IMR-90 (cell line): ENCODE results near the gene ARAP3. TPM values are rescaled to one million over a fixed set of nuclear protein-coding genes. Genes with fewer than 3 reads are reported as not detected.

Experiments used
- ATAC-seq: fragments of 200-7000 bp; cut with Tn5 transposase; 2 replicates; pipeline ENCODE4 v1.9.1; 2020; ENCODE audit warnings: low read depth, mild to moderate bottlenecking, moderate library complexity
- BruUV-seq: library from RNA; stranded (reverse); fragments of 400-500 nt; replicated peaks from 2 replicates; lab custom pipeline; 2021; lab: Mats Ljungman, UMichigan
- CTCF ChIA-PET: fragments of 300-600 bp; formaldehyde crosslinking; extraction: SDS; loops from one replicate; lab custom pipeline; 2021; ENCODE audit warnings: antibody characterized with exemption; lab: Yijun Ruan, JAX
- POLR2A ChIA-PET: fragments of 300-600 bp; sonication (Branson Sonifier 250); formaldehyde crosslinking; loops from one replicate; lab custom pipeline; 2022; ENCODE audit warnings: antibody characterized with exemption; ENCODE audit not compliant: unreplicated experiment; lab: Charles Lee
- DNase-seq: peaks from one replicate; pipeline ENCODE4 v3.0.0; 2013
- H2AFZ ChIP-seq: replicated peaks from 2 replicates; pipeline ENCODE3; 2013; ENCODE audit warnings: low read length, mild to moderate bottlenecking; ENCODE audit not compliant: poor library complexity
- H2AK5ac ChIP-seq: 2 replicates; pipeline ENCODE4 v1.6.1; 2013; ENCODE audit warnings: low read depth, low read length, inconsistent platforms
- H2AK9ac ChIP-seq: replicated peaks from 2 replicates; pipeline ENCODE3; 2013; ENCODE audit warnings: mild to moderate bottlenecking, low read depth, low read length, moderate library complexity; ENCODE audit not compliant: poor library complexity
- H2BK120ac ChIP-seq: 2 replicates; pipeline ENCODE4 v1.6.1; 2013; ENCODE audit warnings: low read depth, low read length, inconsistent platforms
- H2BK15ac ChIP-seq: 3 replicates; pipeline ENCODE4 v1.6.1; 2013; ENCODE audit warnings: low read depth, low read length, inconsistent platforms
- H2BK20ac ChIP-seq: 2 replicates; pipeline ENCODE4 v1.6.1; 2013; ENCODE audit warnings: low read depth, mild to moderate bottlenecking, inconsistent platforms, low read length, moderate library complexity
- H2BK5ac ChIP-seq: 2 replicates; pipeline ENCODE4 v1.6.1; 2013; ENCODE audit warnings: mild to moderate bottlenecking, low read depth, low read length, inconsistent platforms; ENCODE audit not compliant: poor library complexity, severe bottlenecking
- H3K14ac ChIP-seq: replicated peaks from 2 replicates; pipeline ENCODE4 v1.6.1; 2013; ENCODE audit warnings: low read depth, low read length, inconsistent platforms
- H3K18ac ChIP-seq: 2 replicates; pipeline ENCODE4 v1.6.1; 2013; ENCODE audit warnings: low read depth, low read length, control low read depth
- H3K23ac ChIP-seq: 2 replicates; pipeline ENCODE4 v1.6.1; 2013; ENCODE audit warnings: low read depth, low read length, inconsistent platforms
- H3K27ac ChIP-seq: 2 replicates; pipeline ENCODE4 v1.5.1; 2013; ENCODE audit warnings: mild to moderate bottlenecking, control low read depth, low read length; ENCODE audit not compliant: insufficient read depth
- H3K27me3 ChIP-seq: 2 replicates; pipeline ENCODE4 v1.6.1; 2013; ENCODE audit warnings: low read length; ENCODE audit not compliant: control insufficient read depth, insufficient read depth
- H3K36me3 ChIP-seq: 2 replicates; pipeline ENCODE4 v1.6.1; 2013; ENCODE audit warnings: low read length, mixed read lengths; ENCODE audit not compliant: control insufficient read depth, insufficient read depth
- H3K4ac ChIP-seq: 2 replicates; pipeline ENCODE4 v1.6.1; 2013; ENCODE audit warnings: low read depth, low read length, inconsistent platforms
- H3K4me1 ChIP-seq: 2 replicates; pipeline ENCODE4 v1.6.1; 2013; ENCODE audit warnings: low read length, mixed read lengths; ENCODE audit not compliant: control insufficient read depth, insufficient read depth
- H3K4me2 ChIP-seq: 2 replicates; pipeline ENCODE4 v1.6.1; 2013; ENCODE audit warnings: low read depth, mild to moderate bottlenecking, control low read depth, low read length, moderate library complexity
- H3K4me3 ChIP-seq: 2 replicates; pipeline ENCODE4 v1.5.1; 2013; ENCODE audit warnings: low read depth, mild to moderate bottlenecking, control low read depth, low read length, moderate library complexity; ENCODE audit not compliant: insufficient read depth
- H3K56ac ChIP-seq: 2 replicates; pipeline ENCODE4 v1.6.1; 2013; ENCODE audit warnings: low read length, inconsistent platforms; ENCODE audit not compliant: insufficient read depth; ENCODE audit errors: extremely low read depth
- H3K79me1 ChIP-seq, 2 experiments: 2 replicates each; pipeline ENCODE4 v1.6.1; 2013; ENCODE audit warnings: low read length in 2 of 2, inconsistent platforms in 1 of 2, low read depth in 1 of 2
- H3K9ac ChIP-seq: 2 replicates; pipeline ENCODE4 v1.6.1; 2013; ENCODE audit warnings: low read depth, low read length, control low read depth
- H3K9me1 ChIP-seq: 2 replicates; pipeline ENCODE4 v1.6.1; 2013; ENCODE audit warnings: low read length, inconsistent platforms; ENCODE audit not compliant: insufficient read depth
- H3K9me3 ChIP-seq: 2 replicates; pipeline ENCODE4 v1.6.1; 2013; ENCODE audit warnings: low read length; ENCODE audit not compliant: control insufficient read depth, insufficient read depth
- H4K20me1 ChIP-seq: 2 replicates; pipeline ENCODE4 v1.6.1; 2013; ENCODE audit warnings: low read length, inconsistent platforms; ENCODE audit not compliant: insufficient read depth
- H4K5ac ChIP-seq: 2 replicates; pipeline ENCODE4 v1.6.1; 2013; ENCODE audit warnings: mild to moderate bottlenecking, low read depth, low read length, control low read depth
- H4K8ac ChIP-seq, 2 experiments: 2 replicates each; pipeline ENCODE4 v1.6.1; 2013; ENCODE audit warnings: low read depth in 2 of 2, low read length in 2 of 2, control low read depth in 1 of 2, inconsistent platforms in 1 of 2
- H4K91ac ChIP-seq: 2 replicates; pipeline ENCODE4 v1.6.1; 2013; ENCODE audit warnings: low read depth, low read length, inconsistent platforms; ENCODE audit not compliant: insufficient read depth
- CEBPB ChIP-seq: IDR thresholded peaks from 2 replicates; pipeline ENCODE4 v1.6.1; 2012; ENCODE audit warnings: low read depth, low read length, improper control_type of control experiment
- CHD1 ChIP-seq: IDR thresholded peaks from 2 replicates; pipeline ENCODE4 v1.6.1; 2012; ENCODE audit warnings: low read depth, low read length, improper control_type of control experiment
- FOS ChIP-seq: fragments of 150-350 bp; IDR thresholded peaks from 2 replicates; pipeline ENCODE4 v1.6.1; 2016; ENCODE audit warnings: low read depth, low read length
- MAFK ChIP-seq: IDR thresholded peaks from 2 replicates; pipeline ENCODE4 v1.6.1; 2012; ENCODE audit warnings: low read depth, low read length, improper control_type of control experiment
- NFE2L2 ChIP-seq: fragments of 150-350 bp; IDR thresholded peaks from 2 replicates; pipeline ENCODE4 v1.6.1; 2016; ENCODE audit warnings: low read depth, mild to moderate bottlenecking, low read length
- POLR2A ChIP-seq: IDR thresholded peaks from 2 replicates; pipeline ENCODE4 v1.6.1; 2012; ENCODE audit warnings: mild to moderate bottlenecking, low read depth, low read length
- RCOR1 ChIP-seq: IDR thresholded peaks from 2 replicates; pipeline ENCODE4 v1.6.1; 2012; ENCODE audit warnings: mild to moderate bottlenecking, low read length, improper control_type of control experiment; ENCODE audit not compliant: insufficient replicate concordance
- RFX5 ChIP-seq: IDR thresholded peaks from 2 replicates; pipeline ENCODE4 v1.8.0; 2012; ENCODE audit warnings: low read depth, mild to moderate bottlenecking, low read length, moderate library complexity
- SMC3 ChIP-seq: fragments of 150-350 bp; IDR thresholded peaks from 2 replicates; pipeline ENCODE4 v1.6.1; 2016; ENCODE audit warnings: low read depth, mild to moderate bottlenecking, antibody characterized with exemption, low read length, moderate library complexity
- WGBS, 2 experiments: methylation state at CpG; one replicate each; pipeline versions ENCODE4 v1.1.5 to v1.1.7; 2013; ENCODE audit warnings: missing lambda C conversion rate in 2 of 2; ENCODE audit not compliant: insufficient read length in 1 of 2; ENCODE audit errors: extremely low coverage in 2 of 2; 5-methylcytosine and 5-hydroxymethylcytosine counted together
- dilution Hi-C: fragments of 300-500 bp; cut with HindIII; formaldehyde crosslinking; loops from one replicate; pipeline ENCODE4 v1.14.3; 2018; ENCODE audit warnings: low sequenced_read_pairs; ENCODE audit not compliant: unreplicated experiment
- in situ Hi-C: fragments of 300-500 bp; cut with MboI; formaldehyde crosslinking; loops from 3 replicates; pipeline ENCODE4 v1.14.3; 2019; ENCODE audit warnings: low sequenced_read_pairs, inconsistent platforms, mixed read lengths
- intact Hi-C: fragments of 100-400 bp; cut with micrococcal nuclease; formaldehyde crosslinking; loops from 2 replicates; pipeline ENCODE4 v1.10.0; 2022
- polyA plus RNA-seq, 3 experiments: library from polyadenylated mRNA; depleted of rRNA; stranded (reverse); fragments of >200 nt; gene quantifications; 2 replicates each; pipeline ENCODE4 v1.2.3, GENCODE V29; 2012; ENCODE audit warnings: low replicate concordance in 1 of 3
- total RNA-seq: library from RNA; depleted of rRNA; stranded (reverse); fragments of >200 nt; gene quantifications from 2 replicates; pipeline ENCODE4 v1.2.3, GENCODE V29; 2012
- TF ChIP-seq, protein P1 (sequence below): fragments of 150-350 bp; IDR thresholded peaks from 2 replicates; pipeline ENCODE4 v1.6.1; 2016; ENCODE audit warnings: low read depth, mild to moderate bottlenecking, low read length, moderate library complexity, borderline replicate concordance

The ARAP3 gene
- total and polyA plus RNA-seq, 2 of the 4 experiments (the other 2 are of a cell fraction): 2.2 to 6.9 TPM

DNA sequence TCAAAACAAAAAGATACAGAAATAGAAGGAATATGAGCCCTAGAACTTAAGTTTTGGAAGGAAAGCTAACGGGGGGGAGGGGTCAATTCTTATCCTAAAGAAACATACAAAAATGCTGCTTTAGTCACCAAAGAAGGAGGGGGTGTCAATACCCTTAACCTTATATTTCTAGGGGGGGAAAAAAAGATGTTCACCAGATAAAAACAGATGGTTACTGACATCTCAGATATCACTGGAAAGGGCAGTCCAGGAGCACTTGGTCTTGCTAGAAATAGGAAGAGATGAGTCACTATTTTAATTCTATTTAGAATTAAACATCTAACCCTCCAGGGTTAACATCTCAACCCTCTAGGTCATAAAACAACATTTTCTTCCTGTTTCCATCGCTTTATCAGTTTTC is 64.9 kb downstream of the ARAP3 start:
- no peaks in the 10 kb centered on the region for H3K27me3 ChIP-seq
- H2BK15ac ChIP-seq: no peak overlapping the region
- no peak overlapping the region for H3K4me3 ChIP-seq
- no peak overlapping the region for H2AK9ac ChIP-seq
- 0 out of 2 replicates have a peak overlapping the region, but pooled peaks have one; percentile 67 for H3K23ac ChIP-seq
- no peak overlapping the region for H2BK120ac ChIP-seq
- H4K91ac ChIP-seq: no peak overlapping the region
- in situ Hi-C loops (no loop called here), dilution Hi-C loops (no loop called here), intact Hi-C loops (no loop called here)
- H3K56ac ChIP-seq: no peak overlapping the region
- H3K18ac ChIP-seq: no peak overlapping the region
- H2BK20ac ChIP-seq: no peak overlapping the region
- H3K36me3 ChIP-seq: peaks cover 12% of the 10 kb centered on the region
- H3K9me1 ChIP-seq: peaks cover 2% of the 10 kb centered on the region; the same call in 1 of the 2 replicates
- CTCF ChIA-PET: interaction anchor here (1.0 to 6.7 kb wide), 3 partner anchors 9 to 75 kb away, joined by 3 to 94 read pairs (median 5); no protein-coding TSS in a partner anchor
- H3K9me3 ChIP-seq: no peaks in the 10 kb centered on the region
- peaks cover 3% of the 10 kb centered on the region; the same call in 1 of the 2 replicates for H4K20me1 ChIP-seq
- no peak overlapping the region for H3K9ac ChIP-seq
- H3K4ac ChIP-seq: no peak overlapping the region
- TF ChIP-seq RFX5: no peak
- no peak for TF ChIP-seq POLR2A
- TF ChIP-seq NFE2L2: no peak
- no peak for TF ChIP-seq CHD1
- no peak for TF ChIP-seq RCOR1
- no peak for TF ChIP-seq FOS
- TF ChIP-seq CEBPB: no peak
- TF ChIP-seq, protein P1, sequence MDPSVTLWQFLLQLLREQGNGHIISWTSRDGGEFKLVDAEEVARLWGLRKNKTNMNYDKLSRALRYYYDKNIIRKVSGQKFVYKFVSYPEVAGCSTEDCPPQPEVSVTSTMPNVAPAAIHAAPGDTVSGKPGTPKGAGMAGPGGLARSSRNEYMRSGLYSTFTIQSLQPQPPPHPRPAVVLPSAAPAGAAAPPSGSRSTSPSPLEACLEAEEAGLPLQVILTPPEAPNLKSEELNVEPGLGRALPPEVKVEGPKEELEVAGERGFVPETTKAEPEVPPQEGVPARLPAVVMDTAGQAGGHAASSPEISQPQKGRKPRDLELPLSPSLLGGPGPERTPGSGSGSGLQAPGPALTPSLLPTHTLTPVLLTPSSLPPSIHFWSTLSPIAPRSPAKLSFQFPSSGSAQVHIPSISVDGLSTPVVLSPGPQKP: no peak
- no peak for TF ChIP-seq MAFK
- TF ChIP-seq SMC3: no peak
- peak overlapping the region; percentile 99; the same call in 1 of the 2 replicates for H3K4me2 ChIP-seq
- H3K4me1 ChIP-seq: 0 out of 2 replicates have a peak, but pooled peaks cover 3% of the 10 kb centered on the region
- DNase-seq (peak; percentile 29), ATAC-seq (no peak)
- H4K8ac ChIP-seq: no peak overlapping the region
- H2BK5ac ChIP-seq: no peak overlapping the region
- H3K27ac ChIP-seq: no peak overlapping the region
- no peak overlapping the region for H3K14ac ChIP-seq
- POLR2A ChIA-PET: no interaction called here
- no peak overlapping the region for H4K5ac ChIP-seq
- no peak overlapping the region for H2AK5ac ChIP-seq
- no TSS peak for BruUV-seq
- peaks cover 14 to 35% of the 10 kb centered on the region in 2 experiments for H3K79me1 ChIP-seq
- no CpG with 5 or more reads among the region's 2 CpGs for WGBS, 2 experiments
- H2AFZ ChIP-seq: no peak overlapping the region
